ENCODE measurements around the gene H19.

DNA sequence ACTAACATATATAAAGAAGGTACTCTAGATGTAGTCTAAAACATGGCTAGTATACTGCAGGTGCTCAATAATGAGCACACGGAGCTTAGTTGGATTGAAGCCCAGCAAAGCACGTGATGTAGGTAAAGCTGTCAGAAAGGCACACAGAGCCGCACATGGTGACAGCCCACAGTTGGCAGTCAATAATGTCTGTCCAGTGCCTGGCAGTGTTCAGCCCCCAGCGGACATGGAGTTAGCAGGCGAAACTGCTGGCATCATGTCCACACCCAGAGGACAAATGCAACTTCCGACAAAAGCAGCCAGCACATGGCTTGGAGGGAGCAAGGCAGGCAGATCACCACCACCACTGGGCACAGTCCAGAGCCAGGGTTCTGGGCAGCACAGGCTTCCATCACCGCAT is 43.5 kb upstream of the H19 start:
- no peak for TF ChIP-seq TAF1 (IDR thresholded peaks at IDR 0.05; ENCODE audit: borderline replicate concordance, low read depth, low read length)
- TF ChIP-seq POLR2AphosphoS5 (IDR thresholded peaks at IDR 0.05; ENCODE audit: low read depth, low read length): no peak

All from GM12892 (cell line).